Dendritic cell treated with granulocyte-macrophage colony-stimulating factor and Interleukin-4, amounts not matched to agents 40 ng/mL and 50 ng/mL, for 4 days (primary cell): Measurements from ENCODE around the gene TFDP3.

Source experiments
- H3K27ac Mint-ChIP-seq: one replicate; pipeline ENCODE4 v1.8.0; 2022; ENCODE audit warnings: mild to moderate bottlenecking, mixed read lengths
- H3K27me3 Mint-ChIP-seq: one replicate; pipeline ENCODE4 v1.8.0; 2022; ENCODE audit warnings: mild to moderate bottlenecking, mixed read lengths
- H3K36me3 Mint-ChIP-seq: one replicate; pipeline ENCODE4 v1.8.0; 2022; ENCODE audit warnings: low read depth, mixed read lengths
- H3K4me1 Mint-ChIP-seq: one replicate; pipeline ENCODE4 v1.8.0; 2022; ENCODE audit warnings: low read depth, mixed read lengths
- H3K4me3 Mint-ChIP-seq: one replicate; pipeline ENCODE4 v1.8.0; 2022; ENCODE audit warnings: mild to moderate bottlenecking, moderate library complexity, mixed read lengths
- H3K9me3 Mint-ChIP-seq: one replicate; pipeline ENCODE4 v1.8.0; 2022; ENCODE audit warnings: mixed read lengths
- intact Hi-C: fragments of 100-400 bp; cut with micrococcal nuclease; formaldehyde crosslinking; loops from one replicate; pipeline ENCODE4 v1.15.0; 2022

Gene TFDP3

DNA sequence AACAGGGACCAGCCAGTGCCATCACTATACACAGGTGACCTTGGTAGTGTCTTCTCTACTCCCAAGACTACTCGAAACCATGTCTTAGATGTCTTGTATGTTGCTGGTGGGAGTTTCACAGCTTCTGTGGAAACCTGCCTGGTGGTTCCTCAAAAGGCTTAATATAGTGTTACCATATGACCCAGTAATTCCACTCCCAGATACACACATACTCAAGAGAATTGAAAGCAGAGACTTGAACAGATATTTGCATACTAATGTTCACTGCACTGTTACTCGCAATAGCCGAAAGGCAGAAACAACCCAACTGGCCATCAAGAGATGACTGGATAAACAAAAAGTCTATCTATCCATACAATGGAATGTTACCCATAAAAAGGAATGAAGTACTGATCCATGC lies 3.1 kb downstream of the TFDP3 start:
- H3K27ac Mint-ChIP-seq = no peak overlapping the region
- intact Hi-C loops = no loop called here
- H3K27me3 Mint-ChIP-seq = no peaks in the 10 kb centered on the region
- H3K4me1 Mint-ChIP-seq = no peaks in the 10 kb centered on the region
- H3K4me3 Mint-ChIP-seq = no peak overlapping the region
- no peaks in the 10 kb centered on the region for H3K36me3 Mint-ChIP-seq
- H3K9me3 Mint-ChIP-seq = peaks cover 11% of the 10 kb centered on the region

DNA sequence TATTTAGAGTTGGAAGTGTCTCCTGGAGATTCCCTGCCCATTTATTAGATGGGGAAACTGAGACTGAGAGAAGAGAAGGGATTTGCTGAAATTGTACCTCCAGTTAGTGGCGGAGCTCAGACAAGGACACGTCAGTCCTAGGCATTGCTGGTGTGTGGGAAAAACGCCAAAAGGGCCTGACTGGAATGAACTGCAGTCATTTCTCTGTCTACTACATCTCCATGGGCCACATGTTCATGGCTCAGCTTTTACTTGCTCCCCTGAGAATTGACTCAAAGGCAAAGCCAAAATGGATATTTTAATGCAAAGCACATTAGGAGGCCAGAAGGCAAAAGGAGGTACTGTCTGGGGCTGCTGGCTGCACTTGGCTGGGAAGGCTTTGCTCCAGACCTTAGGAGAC lies 3.9 kb downstream of the TFDP3 start:
- no peaks in the 10 kb centered on the region for H3K4me1 Mint-ChIP-seq
- no peak overlapping the region for H3K27ac Mint-ChIP-seq
- H3K27me3 Mint-ChIP-seq = no peaks in the 10 kb centered on the region
- H3K9me3 Mint-ChIP-seq = peaks cover 11% of the 10 kb centered on the region
- H3K36me3 Mint-ChIP-seq = no peaks in the 10 kb centered on the region
- intact Hi-C loops = no loop called here
- H3K4me3 Mint-ChIP-seq = no peak overlapping the region

DNA sequence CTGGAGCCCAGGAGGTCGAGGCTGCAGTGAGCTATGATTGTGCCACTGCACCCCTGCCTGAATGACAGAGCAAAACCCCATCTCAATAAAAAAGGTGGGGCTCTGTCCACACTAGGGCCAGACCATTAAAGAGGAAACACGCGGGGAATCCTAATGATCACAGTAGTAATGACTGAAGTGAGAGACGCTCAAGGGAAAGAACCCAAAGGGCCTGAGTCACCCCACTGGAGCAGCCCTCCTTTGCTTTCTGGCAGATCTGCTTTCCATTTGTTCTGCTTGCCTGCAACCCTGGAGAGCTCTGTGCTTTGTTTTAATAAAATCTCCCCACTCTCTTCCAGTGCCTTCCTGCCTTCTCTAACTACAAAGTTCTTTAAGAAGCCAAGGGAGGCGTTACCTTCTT lies 5.0 kb downstream of the TFDP3 start:
- Mint-ChIP-seq H3K4me3 (no peak overlapping the region), H3K27ac (no peak overlapping the region), H3K9me3 (peaks cover 6% of the 10 kb centered on the region), H3K4me1 (no peaks in the 10 kb centered on the region), H3K36me3 (no peaks in the 10 kb centered on the region), H3K27me3 (no peaks in the 10 kb centered on the region)
- intact Hi-C loops = no loop called here

DNA sequence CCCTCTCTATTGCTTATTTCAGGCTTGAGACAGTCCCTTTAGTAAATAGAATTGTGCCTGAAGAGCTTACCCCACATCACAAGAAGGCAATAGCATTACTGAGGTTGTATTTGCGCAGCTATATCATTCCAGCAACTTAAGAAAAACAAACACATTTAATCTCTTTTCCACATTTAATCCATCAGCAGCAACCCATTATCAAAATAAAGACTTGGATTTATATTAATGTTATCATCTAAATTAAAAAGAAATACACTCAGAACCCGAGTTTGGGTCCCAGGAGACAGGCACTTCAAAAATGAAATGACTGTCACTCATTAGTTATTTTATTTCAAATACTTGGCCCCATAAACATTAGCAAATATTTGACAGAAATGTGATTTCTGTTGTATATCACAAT lies 10.4 kb downstream of the TFDP3 start:
- Mint-ChIP-seq H3K27me3 (no peaks in the 10 kb centered on the region), H3K4me3 (no peak overlapping the region), H3K27ac (no peak overlapping the region), H3K9me3 (no peaks in the 10 kb centered on the region), H3K4me1 (peaks cover 7% of the 10 kb centered on the region), H3K36me3 (no peaks in the 10 kb centered on the region)
- intact Hi-C loops = no loop called here

DNA sequence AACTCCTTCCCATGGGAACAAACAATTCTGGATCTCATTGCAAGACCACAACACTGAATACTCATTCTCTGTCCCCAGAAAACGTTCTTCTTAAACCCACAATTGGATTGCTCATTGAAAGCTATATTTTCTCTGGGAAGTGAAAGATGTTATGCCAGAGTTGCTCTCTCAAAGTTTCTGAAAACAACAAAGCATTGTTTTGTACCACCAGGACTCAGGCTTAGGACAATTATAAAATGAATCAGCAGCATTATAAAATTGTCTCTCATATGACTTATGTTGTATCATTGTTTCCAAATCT lies 26.5 kb downstream of the TFDP3 start:
- H3K9me3 Mint-ChIP-seq = no peaks in the 10 kb centered on the region
- no peak overlapping the region for H3K4me3 Mint-ChIP-seq
- H3K4me1 Mint-ChIP-seq = no peaks in the 10 kb centered on the region
- H3K27ac Mint-ChIP-seq = no peak overlapping the region
- H3K36me3 Mint-ChIP-seq = no peaks in the 10 kb centered on the region
- intact Hi-C loops = no loop called here
- peaks cover 2% of the 10 kb centered on the region for H3K27me3 Mint-ChIP-seq

DNA sequence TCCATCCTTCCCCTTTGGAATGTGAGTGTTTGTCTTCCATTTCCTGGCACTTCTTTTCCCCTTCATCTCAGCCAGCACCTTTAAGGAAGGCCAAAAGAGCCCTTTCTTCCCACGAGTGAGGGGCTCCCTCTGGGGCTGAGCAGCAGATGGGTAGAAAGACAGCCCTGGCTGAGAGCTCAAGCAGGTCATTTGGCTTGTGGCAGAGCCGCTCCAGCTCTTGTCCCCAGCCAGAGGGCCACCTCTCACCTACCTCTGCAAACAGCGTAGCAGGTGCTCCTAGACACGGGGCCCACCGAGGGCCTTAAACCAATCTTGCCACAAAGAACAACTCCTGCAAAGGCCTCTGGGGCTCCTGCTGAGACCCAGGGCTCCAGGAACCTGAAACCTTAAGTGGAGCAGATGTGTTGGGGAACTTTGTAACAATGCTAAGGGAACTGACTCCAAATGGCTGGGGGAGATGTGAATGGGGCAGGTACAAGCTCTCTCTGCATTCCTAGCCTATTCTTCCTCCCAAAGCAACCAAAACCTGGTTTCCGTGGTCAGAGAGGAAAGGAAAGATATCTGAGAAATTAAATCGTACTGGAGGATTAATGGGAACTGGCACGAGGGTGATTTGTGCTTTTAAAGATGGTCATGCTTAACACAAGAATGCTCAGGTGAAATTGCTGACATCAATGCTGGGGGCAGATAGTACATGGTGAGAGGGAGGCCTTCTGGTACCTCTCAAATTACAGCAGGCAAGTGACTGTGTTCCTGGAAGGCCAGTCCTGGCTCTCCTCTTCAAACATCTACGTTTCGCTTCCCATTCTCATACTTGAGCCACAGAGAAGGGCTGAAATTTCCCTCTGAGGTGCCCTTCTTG lies 27.0 kb downstream of the TFDP3 start:
- intact Hi-C loops = no loop called here
- Mint-ChIP-seq H3K36me3 (no peaks in the 10 kb centered on the region), H3K27me3 (peaks cover 2% of the 10 kb centered on the region), H3K9me3 (no peaks in the 10 kb centered on the region), H3K4me1 (no peaks in the 10 kb centered on the region), H3K4me3 (no peak overlapping the region), H3K27ac (no peak overlapping the region)

DNA sequence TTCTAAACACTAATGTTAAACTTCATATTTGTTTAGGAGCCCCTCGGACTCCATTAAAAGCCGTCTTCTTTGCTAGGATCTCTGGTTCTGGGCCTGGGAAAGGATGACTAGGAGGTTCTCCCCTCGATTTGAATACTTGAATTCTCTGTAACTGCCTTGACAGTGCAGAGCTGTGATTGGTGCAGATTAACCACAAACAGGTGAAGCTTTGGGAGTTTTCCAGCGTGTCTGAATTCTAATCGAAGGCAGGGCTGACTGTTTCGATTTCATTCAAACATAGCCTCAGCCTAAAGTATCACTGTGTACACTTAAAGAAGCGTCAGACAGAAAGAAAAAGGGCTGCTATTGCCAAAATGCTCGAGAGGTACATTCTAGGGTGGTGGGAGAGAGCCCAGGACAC lies 29.0 kb downstream of the TFDP3 start:
- H3K36me3 Mint-ChIP-seq = no peaks in the 10 kb centered on the region
- intact Hi-C loops = no loop called here
- H3K9me3 Mint-ChIP-seq = no peaks in the 10 kb centered on the region
- no peaks in the 10 kb centered on the region for H3K4me1 Mint-ChIP-seq
- no peak overlapping the region for H3K4me3 Mint-ChIP-seq
- H3K27ac Mint-ChIP-seq = no peak overlapping the region
- peaks cover 2% of the 10 kb centered on the region for H3K27me3 Mint-ChIP-seq

DNA sequence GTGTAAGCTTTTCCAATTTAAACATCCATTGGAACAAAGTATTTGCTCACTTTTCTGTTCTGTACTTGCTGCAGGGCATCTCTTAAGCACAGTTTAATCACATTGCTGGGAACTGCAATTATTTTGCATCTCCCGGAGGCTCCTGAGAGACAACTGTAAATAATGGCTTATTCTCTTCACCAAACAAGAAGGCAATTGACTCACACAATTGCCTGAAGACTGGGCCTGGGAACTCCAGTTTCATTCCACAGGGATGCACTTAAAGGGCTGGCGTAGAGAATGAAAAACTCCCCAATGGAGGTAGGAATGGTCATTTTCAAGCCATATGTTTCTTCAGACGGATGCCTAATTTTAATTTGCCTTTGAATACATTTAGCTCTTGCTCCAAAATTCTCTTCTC lies 29.5 kb downstream of the TFDP3 start:
- intact Hi-C loops = no loop called here
- H3K4me1 Mint-ChIP-seq = no peaks in the 10 kb centered on the region
- H3K27me3 Mint-ChIP-seq = peaks cover 2% of the 10 kb centered on the region
- H3K4me3 Mint-ChIP-seq = no peak overlapping the region
- H3K27ac Mint-ChIP-seq = no peak overlapping the region
- no peaks in the 10 kb centered on the region for H3K36me3 Mint-ChIP-seq
- no peaks in the 10 kb centered on the region for H3K9me3 Mint-ChIP-seq

DNA sequence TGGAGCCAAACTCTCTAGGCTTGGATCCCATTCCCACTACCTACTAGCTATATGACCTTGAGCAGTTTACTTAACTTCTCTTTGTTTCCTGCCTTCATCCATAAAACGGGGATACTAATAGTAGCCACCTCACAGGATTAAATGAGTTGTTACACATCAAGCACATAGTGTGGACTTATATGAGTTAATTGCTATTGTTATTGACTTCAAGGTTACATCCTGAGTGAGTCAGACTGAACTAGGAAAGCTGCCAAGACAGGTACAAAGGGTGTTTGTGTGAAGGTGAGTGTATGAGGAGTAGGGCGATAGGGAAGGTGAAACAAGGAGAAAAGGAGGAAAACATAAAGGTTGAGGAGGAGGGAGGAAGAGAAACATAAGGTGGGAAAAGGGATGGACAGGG lies 32.2 kb downstream of the TFDP3 start:
- no peak overlapping the region for H3K4me3 Mint-ChIP-seq
- H3K9me3 Mint-ChIP-seq = no peaks in the 10 kb centered on the region
- intact Hi-C loops = no loop called here
- peaks cover 2% of the 10 kb centered on the region for H3K27me3 Mint-ChIP-seq
- H3K27ac Mint-ChIP-seq = no peak overlapping the region
- H3K4me1 Mint-ChIP-seq = no peaks in the 10 kb centered on the region
- no peaks in the 10 kb centered on the region for H3K36me3 Mint-ChIP-seq

DNA sequence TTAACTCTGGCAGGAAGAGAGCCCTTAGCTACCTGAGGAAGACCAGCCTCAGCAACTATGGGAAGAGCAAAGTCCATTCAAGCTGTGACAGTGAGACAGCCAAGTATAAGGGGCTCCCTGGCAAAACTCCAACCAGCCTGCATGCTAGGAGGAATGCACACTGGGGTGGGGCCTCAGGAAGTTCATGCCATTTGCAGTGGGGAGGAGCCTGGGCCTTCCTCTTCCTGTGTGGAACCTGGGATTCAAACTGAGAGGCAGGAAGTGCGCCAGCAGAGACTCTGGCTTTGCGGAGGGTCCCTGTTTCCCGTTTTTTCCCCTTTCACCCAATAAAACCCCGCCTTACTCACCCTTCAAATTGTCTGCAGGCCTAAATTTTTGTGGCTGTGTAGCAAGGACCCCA lies 33.0 kb downstream of the TFDP3 start:
- no peaks in the 10 kb centered on the region for H3K9me3 Mint-ChIP-seq
- H3K4me1 Mint-ChIP-seq = no peaks in the 10 kb centered on the region
- H3K4me3 Mint-ChIP-seq = no peak overlapping the region
- no peaks in the 10 kb centered on the region for H3K36me3 Mint-ChIP-seq
- H3K27me3 Mint-ChIP-seq = peaks cover 2% of the 10 kb centered on the region
- intact Hi-C loops = no loop called here
- no peak overlapping the region for H3K27ac Mint-ChIP-seq

DNA sequence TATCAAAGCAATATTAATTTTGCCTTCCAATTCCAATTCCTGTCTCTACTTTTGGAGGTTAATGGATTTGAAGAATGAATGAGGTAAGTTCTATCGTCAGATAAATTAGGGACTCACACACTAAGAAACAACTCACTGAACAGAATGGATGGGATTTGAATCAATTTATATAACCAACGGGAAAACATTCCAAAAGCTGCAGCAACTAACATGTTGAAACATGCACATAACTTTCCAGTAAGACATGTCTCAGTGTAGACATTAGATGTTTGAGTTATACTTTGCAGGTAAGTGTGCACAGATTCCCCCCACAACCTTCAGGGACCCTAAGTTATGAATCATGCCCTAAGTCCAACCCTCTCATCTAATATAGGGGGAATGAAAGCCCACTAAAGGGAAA lies 34.3 kb downstream of the TFDP3 start:
- Mint-ChIP-seq H3K9me3 (no peaks in the 10 kb centered on the region), H3K27ac (no peak overlapping the region), H3K27me3 (peaks cover 2% of the 10 kb centered on the region), H3K36me3 (no peaks in the 10 kb centered on the region), H3K4me3 (no peak overlapping the region), H3K4me1 (no peaks in the 10 kb centered on the region)
- intact Hi-C loops = no loop called here

DNA sequence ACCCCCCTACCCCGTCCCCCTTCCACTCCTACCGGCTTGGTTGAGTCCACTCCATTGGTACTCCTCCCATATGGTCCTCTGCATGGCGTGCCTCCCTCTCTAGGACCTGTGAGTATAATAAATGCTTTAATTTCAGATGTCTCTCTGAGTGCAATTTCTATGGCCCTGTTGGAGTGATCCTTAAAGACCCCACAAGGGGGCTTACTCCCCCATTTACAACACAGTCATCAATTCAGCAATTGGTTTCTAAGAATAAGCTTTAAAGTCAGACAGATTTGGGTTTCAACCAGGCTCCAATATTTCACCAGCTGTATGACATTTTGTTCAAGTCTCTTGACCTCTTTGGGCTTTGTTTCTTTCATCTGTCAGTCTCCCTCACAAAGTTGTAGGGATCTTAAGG lies 38.7 kb downstream of the TFDP3 start:
- Mint-ChIP-seq H3K36me3 (no peaks in the 10 kb centered on the region), H3K4me1 (no peaks in the 10 kb centered on the region), H3K27me3 (no peaks in the 10 kb centered on the region), H3K9me3 (no peaks in the 10 kb centered on the region), H3K27ac (no peak overlapping the region), H3K4me3 (no peak overlapping the region)
- intact Hi-C loops = no loop called here

DNA sequence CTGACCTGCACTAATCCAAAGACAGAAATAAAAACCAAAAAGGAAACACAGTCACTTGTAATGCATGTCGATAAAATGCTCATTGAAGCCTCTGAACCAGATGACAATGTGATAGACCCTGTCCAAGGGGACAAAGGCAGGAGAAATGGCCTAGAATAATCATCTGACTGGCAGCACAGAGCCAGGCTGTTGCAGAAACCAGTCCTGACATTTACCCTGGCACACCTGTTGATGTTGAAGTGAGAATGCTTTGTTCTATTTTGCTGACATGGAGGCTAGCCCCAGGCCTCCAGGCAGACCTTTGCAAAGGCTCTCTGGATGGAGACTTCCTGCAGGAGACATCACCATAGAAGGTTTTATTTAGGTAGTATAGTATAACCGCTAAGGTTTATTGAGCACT lies 41.0 kb downstream of the TFDP3 start:
- Mint-ChIP-seq H3K36me3 (no peaks in the 10 kb centered on the region), H3K27me3 (no peaks in the 10 kb centered on the region), H3K9me3 (no peaks in the 10 kb centered on the region), H3K4me3 (no peak overlapping the region), H3K27ac (no peak overlapping the region), H3K4me1 (no peaks in the 10 kb centered on the region)
- intact Hi-C loops = no loop called here

DNA sequence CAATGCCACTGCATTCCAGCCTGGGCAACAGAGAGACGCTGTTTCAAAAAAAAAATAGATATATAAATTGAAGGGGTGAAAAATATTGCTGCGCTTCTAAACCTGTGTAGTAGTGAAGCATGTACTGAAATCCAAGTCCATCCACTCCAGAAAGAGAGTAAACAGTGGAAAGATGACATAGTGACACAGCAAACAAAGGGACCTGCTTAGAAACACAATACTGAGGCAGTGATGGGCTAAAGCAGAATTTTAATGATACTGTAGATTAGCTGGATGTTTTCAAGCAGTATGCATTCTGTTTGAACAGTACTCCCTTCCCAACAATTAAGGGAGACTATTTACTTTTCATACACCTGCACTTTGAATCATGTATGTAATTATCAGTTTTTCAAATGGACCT lies 42.5 kb downstream of the TFDP3 start:
- Mint-ChIP-seq H3K9me3 (no peaks in the 10 kb centered on the region), H3K36me3 (no peaks in the 10 kb centered on the region), H3K4me1 (no peaks in the 10 kb centered on the region), H3K27ac (no peak overlapping the region), H3K4me3 (no peak overlapping the region), H3K27me3 (no peaks in the 10 kb centered on the region)
- intact Hi-C loops = no loop called here

DNA sequence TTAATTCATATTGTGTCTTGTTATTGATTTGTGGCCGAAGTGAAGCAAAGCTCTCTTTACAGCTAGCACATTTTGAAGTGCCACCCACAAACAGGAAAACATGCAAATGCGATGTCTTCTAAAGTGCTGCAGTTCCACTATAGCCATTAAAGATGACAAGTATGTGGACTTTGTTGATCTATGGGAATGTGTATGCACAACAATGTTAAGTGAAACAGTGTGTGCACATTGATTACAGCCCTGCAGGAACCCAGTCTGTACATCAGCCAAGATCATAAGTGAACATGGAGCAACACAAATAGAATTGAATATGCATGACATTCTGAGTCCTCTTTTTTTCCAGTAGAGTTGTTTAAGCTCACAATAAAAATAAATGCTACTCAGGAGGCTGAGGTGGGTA lies 43.0 kb downstream of the TFDP3 start:
- Mint-ChIP-seq H3K27ac (no peak overlapping the region), H3K9me3 (no peaks in the 10 kb centered on the region), H3K4me3 (no peak overlapping the region), H3K4me1 (no peaks in the 10 kb centered on the region), H3K27me3 (no peaks in the 10 kb centered on the region), H3K36me3 (no peaks in the 10 kb centered on the region)
- intact Hi-C loops = no loop called here
